Common myeloid progenitor, CD34-positive (primary cell): ENCODE data around the gene SOS1.
A peak's percentile ranks its signal among the peaks of the same experiment; 100 is the strongest.

Experiments
- CTCF ChIA-PET: fragments of 350-600 bp; sonication (Branson Sonifier 250); formaldehyde crosslinking; loops from one replicate; lab custom pipeline; 2021; ENCODE audit warnings: antibody characterized with exemption; lab: Charles Lee
- POLR2A ChIA-PET: fragments of 350-600 bp; sonication (Branson Sonifier 250); formaldehyde crosslinking; loops from one replicate; lab custom pipeline; 2021; ENCODE audit warnings: antibody characterized with exemption; lab: Charles Lee
- DNase-seq, 3 donors: peaks; one replicate each; pipeline versions ENCODE4 v3.0.0 to v3.0.0-alpha.2; 2013
- H3K27ac ChIP-seq, 2 experiments: 1 replicate in 1 of 2; 2 replicates in 1 of 2; pipeline ENCODE4 v1.7.0; 2013; ENCODE audit warnings: inconsistent platforms in 2 of 2, low read length in 2 of 2, mild to moderate bottlenecking in 2 of 2, low read depth in 1 of 2, moderate library complexity in 1 of 2; ENCODE audit not compliant: severe bottlenecking in 2 of 2, insufficient read depth in 1 of 2, poor library complexity in 1 of 2
- H3K27me3 ChIP-seq, 5 experiments: replicated peaks in 2 of 5; 1 replicate in 3 of 5; 2 replicates in 2 of 5; pipeline versions ENCODE4 v1.6.1 to v1.7.0; 2013; ENCODE audit warnings: low read length in 4 of 5, mild to moderate bottlenecking in 2 of 5, moderate library complexity in 2 of 5, inconsistent platforms in 1 of 5; ENCODE audit not compliant: insufficient read depth in 5 of 5, control insufficient read depth in 4 of 5
- H3K36me3 ChIP-seq, 4 experiments: 1 replicate in 2 of 4; 2 replicates in 2 of 4; pipeline versions ENCODE4 v1.6.1 to v1.7.0; 2013; ENCODE audit warnings: low read length in 3 of 4, control low read depth in 1 of 4, mild to moderate bottlenecking in 1 of 4; ENCODE audit not compliant: control insufficient read depth in 4 of 4, insufficient read depth in 4 of 4
- H3K4me1 ChIP-seq, 4 experiments: 1 replicate in 3 of 4; 2 replicates in 1 of 4; pipeline versions ENCODE4 v1.6.1 to v1.7.1; 2013; ENCODE audit warnings: low read length in 3 of 4, mild to moderate bottlenecking in 3 of 4, control low read depth in 1 of 4, inconsistent platforms in 1 of 4, moderate library complexity in 1 of 4; ENCODE audit not compliant: control insufficient read depth in 4 of 4, insufficient read depth in 4 of 4; ENCODE audit errors: control extremely low read depth in 1 of 4
- H3K4me3 ChIP-seq, 7 experiments: 1 replicate in 4 of 7; 2 replicates in 3 of 7; pipeline versions ENCODE4 v1.5.1 to v1.7.0; 2013; ENCODE audit warnings: mild to moderate bottlenecking in 7 of 7, low read length in 6 of 7, moderate library complexity in 6 of 7, inconsistent platforms in 2 of 7, low read depth in 2 of 7, control low read depth in 1 of 7; ENCODE audit not compliant: insufficient read depth in 4 of 7, control insufficient read depth in 1 of 7; ENCODE audit errors: extremely low read depth in 1 of 7
- H3K9me3 ChIP-seq, 5 experiments: 1 replicate in 4 of 5; 2 replicates in 1 of 5; pipeline versions ENCODE4 v1.6.1 to v1.7.1; 2013; ENCODE audit warnings: low read length in 4 of 5, mild to moderate bottlenecking in 2 of 5, inconsistent platforms in 1 of 5, low read depth in 1 of 5, moderate library complexity in 1 of 5; ENCODE audit not compliant: control insufficient read depth in 4 of 5, insufficient read depth in 2 of 5; ENCODE audit errors: control extremely low read depth in 1 of 5
- WGBS: methylation state at CpG from one replicate; pipeline ENCODE4 v1.1.5; 2013; ENCODE audit not compliant: insufficient coverage; 5-methylcytosine and 5-hydroxymethylcytosine counted together

Gene SOS1

DNA sequence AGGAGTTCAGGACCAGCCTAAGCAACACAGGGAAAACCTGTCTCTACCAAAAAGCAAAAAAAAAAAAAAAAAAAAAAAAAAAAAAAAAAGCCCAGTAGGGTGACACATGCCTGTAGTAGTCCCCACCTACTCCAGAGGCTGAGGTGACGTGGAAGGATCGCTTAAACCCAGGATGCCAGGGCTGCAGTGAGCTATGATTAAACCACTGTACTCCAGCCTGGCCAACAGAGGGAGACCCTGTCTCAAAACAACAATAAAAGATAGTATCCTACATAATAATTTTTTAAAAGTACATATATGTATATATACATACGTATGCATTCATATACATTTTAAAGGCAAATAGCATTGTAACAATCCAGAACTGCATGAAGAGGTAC is 51.7 kb downstream of the SOS1 start:
- peak overlapping the region in 1 of 2 experiments; percentile 30 for H3K27ac ChIP-seq
- no peaks in the 10 kb centered on the region for H3K27me3 ChIP-seq
- POLR2A ChIA-PET, result no interaction called here
- no peaks in the 10 kb centered on the region for H3K9me3 ChIP-seq
- H3K4me1 ChIP-seq, result no peaks in the 10 kb centered on the region
- CTCF ChIA-PET, result interaction anchor here (0.6 to 11.9 kb wide), 5 partner anchors 42 to 259 kb away, joined by 3 to 198 read pairs (median 4); no protein-coding TSS in a partner anchor
- no peak overlapping the region for H3K4me3 ChIP-seq
- WGBS, result no CpG with 5 or more reads among the region's 3 CpGs
- peak; percentile 36 to 71 (median 54) for DNase-seq
- H3K36me3 ChIP-seq, result peaks cover 2 to 24% (median 13%) of the 10 kb centered on the region in 4 experiments

DNA sequence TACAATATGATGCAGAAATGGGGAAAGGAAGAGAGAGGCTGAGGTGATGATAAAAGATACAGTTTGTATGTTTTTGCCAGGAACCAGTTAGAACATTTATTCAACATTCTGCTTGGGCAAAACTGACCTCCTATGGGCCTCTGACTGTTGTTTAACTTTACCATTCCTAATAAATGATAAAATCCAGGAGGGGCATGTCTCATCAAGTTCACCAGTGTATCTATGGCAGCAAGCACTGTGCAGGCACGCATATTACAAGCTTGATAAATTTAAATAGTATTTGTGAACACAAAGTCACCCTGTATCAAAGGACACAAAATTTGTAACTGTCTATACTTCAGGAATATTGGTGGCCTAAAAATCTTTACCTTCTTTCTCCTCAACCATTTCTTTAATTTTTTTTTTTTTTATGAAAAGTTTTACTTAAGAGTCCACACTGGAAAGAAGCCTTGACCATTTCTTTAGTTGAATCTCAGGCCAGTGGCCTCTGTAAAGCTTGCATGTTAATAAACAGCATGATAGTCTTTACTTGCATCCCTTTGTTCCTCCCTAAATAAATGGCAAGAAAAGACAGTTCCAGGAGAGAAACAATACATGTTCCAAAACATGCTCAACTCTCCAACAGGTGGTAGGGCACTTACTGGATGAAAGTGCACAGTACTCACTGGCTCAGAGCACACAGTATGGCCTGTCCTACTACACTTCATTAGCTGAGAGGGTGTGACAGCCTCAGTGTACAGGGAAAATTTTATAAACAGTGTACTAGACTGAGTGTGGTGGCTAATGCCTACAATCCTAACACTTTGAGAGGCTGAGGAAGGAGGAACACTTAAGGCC is 52.3 kb downstream of the SOS1 start:
- no CpG with 5 or more reads among the region's 1 CpG for WGBS

DNA sequence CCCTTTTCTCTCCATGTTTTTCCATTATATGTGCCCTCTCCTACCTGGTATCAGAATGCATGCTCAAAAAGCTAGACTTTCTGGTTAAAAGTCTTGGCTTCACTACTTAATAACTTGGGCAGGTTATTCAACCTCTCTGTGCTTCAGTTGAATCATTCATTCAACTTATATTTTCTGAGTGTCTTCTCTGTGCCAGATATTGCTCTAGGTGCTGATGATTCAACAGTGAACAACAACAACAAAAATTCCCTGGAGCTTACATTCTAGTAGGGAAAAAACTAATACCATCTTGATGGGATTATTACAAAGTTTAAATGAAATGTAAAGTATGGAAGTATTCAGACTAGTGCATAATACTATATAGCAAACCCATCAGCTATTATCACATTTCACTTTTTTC is 55.2 kb downstream of the SOS1 start:
- Histone ChIP-seq H3K27me3 (no peaks in the 10 kb centered on the region), H3K36me3 (peaks cover 2 to 24% (median 15%) of the 10 kb centered on the region in 4 experiments), H3K4me3 (no peak overlapping the region), H3K27ac (no peak overlapping the region), H3K9me3 (no peaks in the 10 kb centered on the region), H3K4me1 (no peaks in the 10 kb centered on the region)
- POLR2A ChIA-PET, result no interaction called here
- DNase-seq, result no peak
- CTCF ChIA-PET, result interaction anchor here (0.8 to 11.9 kb wide), 7 partner anchors 44 to 314 kb away, joined by 3 to 198 read pairs (median 4); partner anchors contain the start of gene SOS1

More for the DNA sequence above, 52.3 kb downstream of the SOS1 start:
- H3K4me3 ChIP-seq, result no peak overlapping the region
- ChIA-PET CTCF (interaction anchor here (0.6 to 11.9 kb wide), 6 partner anchors 9 to 258 kb away, joined by 3 to 198 read pairs (median 4); no protein-coding TSS in a partner anchor), POLR2A (no interaction called here)
- no peaks in the 10 kb centered on the region for H3K9me3 ChIP-seq
- DNase-seq, result no peak
- H3K4me1 ChIP-seq, result no peaks in the 10 kb centered on the region
- peaks cover 2 to 24% (median 15%) of the 10 kb centered on the region in 4 experiments for H3K36me3 ChIP-seq
- peak overlapping the region in 1 of 2 experiments; percentile 30 for H3K27ac ChIP-seq
- no peaks in the 10 kb centered on the region for H3K27me3 ChIP-seq

DNA sequence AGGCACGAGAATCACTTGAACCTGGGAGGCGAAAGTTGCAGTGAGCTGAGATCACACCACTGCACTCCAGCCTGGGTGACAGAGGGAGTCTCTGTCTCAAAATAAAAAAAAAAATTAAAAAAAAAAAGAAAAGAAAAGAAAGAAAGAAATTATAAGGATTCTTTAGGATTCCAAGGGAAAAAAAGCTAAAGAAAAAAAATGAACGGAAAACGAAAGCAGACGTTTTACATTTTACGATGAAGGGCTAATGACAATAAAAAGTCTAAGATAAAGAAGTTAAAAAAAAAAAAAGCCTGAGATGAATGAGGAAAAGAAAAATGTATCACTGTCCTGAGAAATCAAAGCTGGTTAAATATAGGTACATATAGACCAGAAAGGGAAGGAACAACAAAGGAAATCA is 58.5 kb downstream of the SOS1 start:
- Histone ChIP-seq H3K4me3 (no peak overlapping the region), H3K9me3 (no peaks in the 10 kb centered on the region), H3K36me3 (peaks cover 3 to 24% (median 17%) of the 10 kb centered on the region in 4 experiments), H3K4me1 (no peaks in the 10 kb centered on the region), H3K27me3 (no peaks in the 10 kb centered on the region), H3K27ac (no peak overlapping the region)
- CTCF ChIA-PET, result interaction anchor here (1.0 to 11.9 kb wide), 5 partner anchors 13 to 166 kb away, joined by 3 to 198 read pairs (median 4); no protein-coding TSS in a partner anchor
- 98% methylated on average over 5 of the region's 6 CpGs for WGBS
- no peak for DNase-seq
- POLR2A ChIA-PET, result no interaction called here

DNA sequence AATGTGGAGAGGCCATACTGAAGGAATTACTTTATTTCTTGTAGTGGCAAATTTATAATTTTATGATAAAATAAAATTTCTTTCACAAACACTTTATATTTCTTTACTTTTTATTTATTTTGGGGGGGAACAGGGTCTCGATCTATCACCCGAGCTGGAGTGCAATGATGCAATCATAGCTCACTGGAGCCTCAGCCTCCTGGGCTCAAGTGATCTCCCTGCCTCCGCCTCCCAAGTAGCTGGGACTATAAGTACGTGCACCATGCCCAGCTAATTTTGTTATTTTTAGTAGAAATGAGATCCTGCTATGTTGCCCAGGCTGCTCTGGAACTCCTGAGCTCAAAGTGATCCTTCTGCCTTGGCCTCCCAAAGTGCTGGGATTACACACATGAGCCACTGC is 59.6 kb downstream of the SOS1 start:
- ChIA-PET POLR2A (interaction anchor here (0.6 kb wide), 1 partner anchor 660 kb away, joined by 3 read pairs; no protein-coding TSS in a partner anchor), CTCF (interaction anchor here (1.1 to 11.9 kb wide), 5 partner anchors 60 to 167 kb away, joined by 3 to 198 read pairs (median 4); partner anchors contain the start of gene SOS1)
- DNase-seq, result no peak
- no peaks in the 10 kb centered on the region for H3K9me3 ChIP-seq
- 91% methylated on average over 4 of the region's 4 CpGs for WGBS
- no peaks in the 10 kb centered on the region for H3K4me1 ChIP-seq
- H3K27ac ChIP-seq, result no peak overlapping the region
- H3K27me3 ChIP-seq, result no peaks in the 10 kb centered on the region
- H3K4me3 ChIP-seq, result no peak overlapping the region
- H3K36me3 ChIP-seq, result peaks cover 6 to 19% (median 12%) of the 10 kb centered on the region in 4 experiments

DNA sequence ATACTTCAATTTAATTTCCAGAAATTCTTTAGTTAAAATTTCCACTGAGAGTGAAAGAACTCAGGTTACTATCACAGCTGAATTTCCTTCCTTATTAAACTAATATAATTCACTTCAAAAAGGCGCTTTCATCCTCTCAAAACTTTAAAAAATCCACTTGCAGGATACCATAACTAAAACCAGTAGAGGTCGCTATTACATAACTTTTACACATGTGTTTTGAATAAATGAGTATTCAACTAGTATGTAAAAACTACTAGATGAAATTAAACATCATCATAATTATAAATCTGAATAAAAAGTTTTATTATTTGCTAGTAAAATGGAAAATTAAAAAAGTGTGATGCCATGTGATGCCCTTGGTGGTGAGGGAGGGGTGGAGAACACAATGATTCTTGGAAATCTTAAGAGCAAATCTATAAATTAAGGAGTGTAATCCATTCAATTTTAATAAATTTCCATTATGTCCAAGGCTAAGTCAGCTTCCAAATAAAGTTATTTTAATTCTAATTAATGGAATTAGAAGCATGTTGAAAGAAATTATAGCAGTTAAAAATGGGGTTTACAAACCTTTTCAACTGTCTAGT is 61.4 kb downstream of the SOS1 start:
- no peak overlapping the region for H3K4me3 ChIP-seq
- WGBS, result 40% methylated on average over 1 of the region's 2 CpGs
- H3K9me3 ChIP-seq, result no peaks in the 10 kb centered on the region
- H3K27ac ChIP-seq, result no peak overlapping the region
- POLR2A ChIA-PET, result no interaction called here
- CTCF ChIA-PET, result interaction anchor here (0.6 to 11.9 kb wide), 13 partner anchors 11 to 1302 kb away, joined by 3 to 198 read pairs (median 4); no protein-coding TSS in a partner anchor
- peak; percentile 63 to 83 (median 77) for DNase-seq
- H3K36me3 ChIP-seq, result peaks cover 0 to 13% (median 7%) of the 10 kb centered on the region in 4 experiments
- no peaks in the 10 kb centered on the region for H3K4me1 ChIP-seq
- H3K27me3 ChIP-seq, result no peaks in the 10 kb centered on the region
